GM19099 (cell line): ENCODE data around the gene GPR87.

Experiments used
- POLR2A ChIP-seq: IDR thresholded peaks from 3 replicates; pipeline ENCODE4 v1.6.1; 2011; ENCODE audit warnings: low read depth; ENCODE audit not compliant: insufficient read length; ENCODE audit errors: extremely low read depth

The GPR87 gene

DNA sequence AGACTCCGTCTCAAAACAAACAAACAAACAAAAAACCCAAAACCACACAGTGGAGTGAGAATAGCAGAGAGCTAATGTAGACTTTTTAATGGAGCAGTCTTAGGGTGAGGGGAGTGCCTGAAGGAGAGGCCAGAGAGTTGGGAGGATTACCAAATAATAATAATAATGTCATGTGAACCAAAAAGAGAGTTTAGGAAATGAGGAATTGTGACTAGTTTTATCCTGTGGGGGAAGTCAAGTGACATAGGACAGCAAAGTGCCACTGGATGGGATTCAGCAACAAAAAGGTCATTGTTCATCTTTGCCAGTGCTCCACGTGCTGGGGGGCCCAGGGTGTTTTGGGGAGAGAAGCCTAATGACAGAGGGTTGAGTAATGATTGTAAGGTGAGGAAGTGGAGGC, 12.9 kb downstream of the GPR87 start:
- no peak for TF ChIP-seq POLR2A

GRCh38 chr3:151301787-151302186, 14.8 kb downstream of the GPR87 start:
- no peak for TF ChIP-seq POLR2A

DNA sequence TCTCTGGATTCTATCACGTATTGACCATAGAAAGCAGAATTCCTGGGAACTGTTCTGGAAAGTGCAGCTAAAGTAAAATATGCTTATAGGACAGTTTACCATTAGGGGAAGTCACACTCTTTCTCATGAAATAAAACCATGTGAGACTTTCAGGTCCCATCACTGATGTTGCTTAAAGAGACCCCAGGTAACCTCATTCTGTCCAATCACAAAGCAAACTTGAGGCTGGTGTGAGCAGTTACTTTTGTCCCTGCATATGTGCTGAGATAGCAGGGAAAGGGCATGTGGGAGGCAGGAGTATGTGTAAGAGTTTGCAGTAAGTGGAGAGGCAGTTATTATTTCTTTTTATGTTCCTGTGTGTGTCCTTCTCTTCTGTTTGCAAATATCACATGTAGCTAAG, 16.1 kb downstream of the GPR87 start:
- no peak for TF ChIP-seq POLR2A

DNA sequence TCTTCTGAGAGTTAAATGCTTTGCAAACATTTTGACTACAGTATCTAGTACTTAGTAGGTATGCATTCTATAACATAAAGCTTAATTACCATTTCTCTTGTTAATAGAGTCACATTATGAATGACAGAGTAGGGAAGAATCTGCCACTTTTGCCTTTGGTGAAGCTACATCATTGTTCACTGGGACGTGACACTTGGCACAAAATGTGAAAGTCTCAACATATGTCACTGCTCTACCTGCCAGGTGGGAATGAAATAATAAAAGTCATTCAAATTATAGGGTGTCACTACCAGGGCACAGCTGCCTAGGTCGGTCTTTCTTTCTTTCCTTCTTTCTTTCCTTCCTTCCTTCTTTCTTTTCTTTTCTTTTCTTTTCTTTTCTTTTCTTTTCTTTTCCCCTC, 17.6 kb downstream of the GPR87 start:
- TF ChIP-seq POLR2A = no peak

GRCh38 chr3:151297429-151297828, 19.2 kb downstream of the GPR87 start:
- TF ChIP-seq POLR2A = no peak

- no peak for TF ChIP-seq POLR2A
Measured at GRCh38 chr3:151296226-151296625, 20.4 kb downstream of the GPR87 start.

GRCh38 chr3:151293127-151293526, 23.5 kb downstream of the GPR87 start:
- TF ChIP-seq POLR2A = no peak

- no peak for TF ChIP-seq POLR2A
Measured at GRCh38 chr3:151290673-151291072, 25.9 kb downstream of the GPR87 start.

DNA sequence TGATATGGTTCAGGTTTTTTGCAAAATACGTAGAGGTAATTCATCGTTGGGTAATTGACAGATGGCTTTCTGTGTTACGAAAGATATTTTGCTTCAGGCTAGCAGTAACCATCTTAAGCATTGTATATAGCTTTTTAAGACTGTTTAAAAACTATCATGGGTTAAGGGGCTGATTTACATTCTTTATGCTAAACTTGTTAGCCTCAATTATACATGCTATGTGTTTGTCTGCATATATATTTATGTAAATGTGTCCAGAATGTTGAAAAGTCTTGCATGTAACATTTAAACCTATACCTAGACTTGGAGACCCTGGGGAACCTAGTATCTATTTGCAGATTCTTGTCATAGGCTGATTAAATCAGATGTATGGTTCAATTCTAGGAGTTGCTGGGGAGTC, 27.2 kb downstream of the GPR87 start:
- TF ChIP-seq POLR2A = no peak

DNA sequence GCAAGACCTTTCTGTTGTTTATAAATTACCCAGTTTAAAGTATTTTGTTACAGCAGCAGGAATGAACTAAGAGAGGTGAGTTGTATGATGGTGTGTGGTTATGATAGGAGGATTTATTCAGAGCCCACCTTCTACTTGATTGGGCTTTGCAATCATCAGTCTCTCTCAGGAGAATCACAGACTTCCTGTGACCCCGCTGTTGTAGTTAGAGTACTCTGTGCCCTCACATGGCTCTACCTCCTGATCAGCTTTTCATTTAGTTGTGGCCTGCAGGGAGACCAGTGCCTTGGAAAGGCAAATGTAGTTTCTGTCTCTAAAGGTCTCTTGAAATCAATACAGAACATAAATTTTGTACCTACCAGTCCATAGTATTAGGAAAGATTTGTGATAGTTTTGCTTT, 30.7 kb downstream of the GPR87 start:
- no peak for TF ChIP-seq POLR2A

DNA sequence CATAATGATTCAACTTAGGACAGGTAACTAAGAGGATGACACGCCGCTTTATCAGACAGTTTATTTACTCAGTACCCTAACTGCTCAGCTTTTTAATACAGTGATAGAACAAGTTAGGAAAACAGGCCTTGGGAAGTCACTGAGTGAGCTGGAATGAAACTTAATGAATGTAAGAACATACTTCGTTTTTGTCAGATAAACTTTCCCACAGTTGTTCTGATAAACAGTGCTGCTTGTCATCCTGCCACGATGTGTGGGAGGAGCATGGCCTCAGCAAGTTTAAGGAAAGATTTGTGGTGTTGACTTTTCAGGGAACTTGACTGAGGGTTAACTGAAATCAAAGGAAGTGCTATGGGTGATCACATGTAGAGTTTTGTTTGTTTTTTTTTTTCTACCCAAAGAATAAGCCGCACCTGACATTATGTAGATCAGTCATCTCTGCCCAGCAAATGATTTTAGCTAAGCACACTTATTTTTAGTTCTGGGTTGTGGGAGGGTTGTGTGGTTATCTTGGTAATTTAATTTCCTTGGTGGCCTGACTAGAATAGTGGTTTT, 32.6 kb downstream of the GPR87 start:
- no peak for TF ChIP-seq POLR2A

DNA sequence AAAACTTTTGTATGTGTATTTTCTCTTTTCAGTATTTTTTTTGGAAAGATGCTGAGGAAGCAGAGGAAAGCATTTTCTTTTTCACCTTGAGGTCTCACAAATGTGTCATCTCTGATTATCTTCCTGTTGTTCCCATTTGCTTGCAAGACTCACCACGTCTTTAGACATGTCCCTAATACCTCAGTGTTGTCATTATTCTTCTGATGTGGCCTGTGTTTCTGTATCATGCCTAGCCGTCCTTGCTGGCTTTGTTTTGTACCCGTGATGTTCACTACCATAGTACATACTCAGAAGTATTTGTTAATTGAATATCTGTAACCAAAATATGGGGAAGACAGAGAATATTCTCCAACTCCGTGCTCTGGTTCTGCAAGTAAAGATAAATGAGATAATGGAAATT, 33.2 kb downstream of the GPR87 start:
- no peak for TF ChIP-seq POLR2A

- TF ChIP-seq POLR2A = no peak
Measured at GRCh38 chr3:151282921-151283320, 33.7 kb downstream of the GPR87 start.

- no peak for TF ChIP-seq POLR2A
Measured at GRCh38 chr3:151281671-151282324, 34.8 kb downstream of the GPR87 start.

- no peak for TF ChIP-seq POLR2A
Measured at GRCh38 chr3:151278230-151278629, 38.4 kb downstream of the GPR87 start, which contains the start of gene P2RY14. TSS of gene P2RY14 (minus strand) at chr3:151278542. CDS start at chr3:151214316, 64,226 bp downstream.

GRCh38 chr3:151276687-151277042, 40.0 kb downstream of the GPR87 start:
- TF ChIP-seq POLR2A = no peak
